Activated CD4-positive, alpha-beta memory T cell treated with anti-CD3 and anti-CD28 coated beads for 36 hours (primary cell): ENCODE measurements around the gene TPCN2. TPM values are rescaled to one million over a fixed set of nuclear protein-coding genes. Genes with fewer than 3 reads are reported as not detected.

Experiments
- CTCF ChIA-PET: fragments of 350-600 bp; sonication (Branson Sonifier 250); formaldehyde crosslinking; loops from one replicate; lab custom pipeline; 2021; ENCODE audit warnings: antibody characterized with exemption, inconsistent platforms; lab: Charles Lee
- POLR2A ChIA-PET: fragments of 350-600 bp; sonication (Branson Sonifier 250); formaldehyde crosslinking; loops from one replicate; lab custom pipeline; 2021; ENCODE audit warnings: antibody characterized with exemption; lab: Charles Lee
- DNase-seq: peaks from one replicate; pipeline ENCODE4 v3.0.0-alpha.2; 2020
- H3K27ac Mint-ChIP-seq: one replicate; pipeline ENCODE4 v1.8.0; 2021; ENCODE audit warnings: mixed read lengths
- H3K27me3 Mint-ChIP-seq: one replicate; pipeline ENCODE4 v1.8.0; 2021; ENCODE audit warnings: mixed read lengths
- H3K36me3 Mint-ChIP-seq: one replicate; pipeline ENCODE4 v1.8.0; 2021; ENCODE audit warnings: mixed read lengths
- H3K4me1 Mint-ChIP-seq: one replicate; pipeline ENCODE4 v1.8.0; 2021; ENCODE audit warnings: low read depth, mixed read lengths
- H3K4me3 Mint-ChIP-seq: one replicate; pipeline ENCODE4 v1.8.0; 2021; ENCODE audit warnings: mild to moderate bottlenecking, mixed read lengths
- H3K9me3 Mint-ChIP-seq: one replicate; pipeline ENCODE4 v1.8.0; 2021; ENCODE audit warnings: mixed read lengths
- intact Hi-C: fragments of 100-400 bp; cut with micrococcal nuclease; formaldehyde crosslinking; loops from one replicate; pipeline ENCODE4 v1.15.1; 2023
- total RNA-seq, 2 experiments: library from RNA; stranded (reverse); gene quantifications; one replicate each; pipeline ENCODE4 v1.2.3, GENCODE V29; 2021

The TPCN2 gene
- total RNA-seq, 2 experiments from 2014 or later, result 12.0 to 12.8 TPM

DNA sequence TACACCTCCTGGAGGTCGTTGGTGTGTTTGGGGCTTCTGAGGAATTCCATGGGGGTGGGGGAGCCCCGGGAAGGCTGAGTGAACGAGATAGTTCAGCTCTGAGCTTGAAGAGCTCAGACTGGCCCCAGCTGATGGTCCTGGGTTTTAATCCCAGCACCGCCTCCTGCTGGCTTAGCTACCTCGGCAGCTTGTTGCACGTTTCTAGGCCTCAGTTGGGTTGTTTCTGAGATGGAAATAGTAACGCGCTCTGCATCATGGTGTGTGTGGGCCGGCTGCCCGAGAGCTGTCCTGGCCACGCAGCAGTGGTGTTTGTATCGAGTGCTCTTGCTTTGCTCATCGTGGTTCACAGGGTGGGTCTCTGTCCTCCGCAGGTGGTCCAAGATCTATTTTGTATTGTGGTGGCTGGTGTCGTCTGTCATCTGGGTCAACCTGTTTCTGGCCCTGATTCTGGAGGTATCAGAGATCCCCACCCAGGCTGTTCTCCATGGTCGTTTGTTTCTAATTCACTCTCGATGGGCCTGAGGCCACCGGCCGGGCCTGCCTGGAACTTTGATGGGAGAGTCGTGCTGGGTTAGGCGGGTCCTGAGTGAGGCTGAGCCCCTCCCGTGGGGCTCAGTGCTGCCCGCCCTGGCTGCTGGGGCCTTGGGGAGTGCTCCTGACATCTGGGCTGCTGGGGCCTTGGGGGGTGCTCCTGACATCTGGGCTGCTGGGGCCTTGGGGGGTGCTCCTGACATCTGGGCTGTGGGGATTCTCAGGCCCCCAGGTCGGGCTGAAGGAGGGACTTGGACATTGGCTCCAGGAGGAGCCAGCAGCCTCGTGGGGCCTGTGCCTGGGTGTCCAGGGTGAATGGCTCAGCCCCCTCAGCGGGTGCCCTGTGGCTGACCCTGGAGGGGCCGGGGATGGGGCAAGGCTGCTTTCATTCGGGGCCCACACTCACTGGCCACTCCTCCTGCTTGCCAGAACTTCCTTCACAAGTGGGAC lies 37.7 kb downstream of the TPCN2 start:
- no peak overlapping the region for H3K27ac Mint-ChIP-seq
- CTCF ChIA-PET, result no interaction called here
- intact Hi-C loops, result loop anchor here (10.0 kb wide), 1 partner anchor 122 kb away; no protein-coding TSS in a partner anchor
- H3K27me3 Mint-ChIP-seq, result no peaks in the 10 kb centered on the region
- H3K4me1 Mint-ChIP-seq, result no peaks in the 10 kb centered on the region
- H3K36me3 Mint-ChIP-seq, result peaks cover 11% of the 10 kb centered on the region
- H3K4me3 Mint-ChIP-seq, result no peak overlapping the region
- no peak for DNase-seq
- no peaks in the 10 kb centered on the region for H3K9me3 Mint-ChIP-seq
- POLR2A ChIA-PET, result no interaction called here

GRCh38 chr11:69087133-69087524 lies 38.4 kb downstream of the TPCN2 start:
- Mint-ChIP-seq H3K4me3 (no peak overlapping the region), H3K4me1 (no peaks in the 10 kb centered on the region), H3K27me3 (no peaks in the 10 kb centered on the region), H3K9me3 (no peaks in the 10 kb centered on the region), H3K36me3 (peaks cover 8% of the 10 kb centered on the region), H3K27ac (no peak overlapping the region)
- POLR2A ChIA-PET, result no interaction called here
- DNase-seq, result no peak
- intact Hi-C loops, result loop anchor here (10.0 kb wide), 1 partner anchor 122 kb away; no protein-coding TSS in a partner anchor
- CTCF ChIA-PET, result interaction anchor here (1.2 to 1.4 kb wide), 3 partner anchors 10 to 583 kb away, joined by 3 to 5 read pairs (median 3); partner anchors contain the start of gene IGHMBP2

DNA sequence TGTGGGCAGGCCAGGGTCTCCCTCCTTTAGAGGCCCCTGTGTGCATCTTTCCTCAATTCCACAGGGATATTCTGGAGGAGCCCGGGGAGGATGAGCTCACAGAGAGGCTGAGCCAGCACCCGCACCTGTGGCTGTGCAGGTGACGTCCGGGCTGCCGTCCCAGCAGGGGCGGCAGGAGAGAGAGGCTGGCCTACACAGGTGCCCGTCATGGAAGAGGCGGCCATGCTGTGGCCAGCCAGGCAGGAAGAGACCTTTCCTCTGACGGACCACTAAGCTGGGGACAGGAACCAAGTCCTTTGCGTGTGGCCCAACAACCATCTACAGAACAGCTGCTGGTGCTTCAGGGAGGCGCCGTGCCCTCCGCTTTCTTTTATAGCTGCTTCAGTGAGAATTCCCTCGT lies 39.1 kb downstream of the TPCN2 start:
- H3K4me1 Mint-ChIP-seq, result no peaks in the 10 kb centered on the region
- no peak for DNase-seq
- H3K36me3 Mint-ChIP-seq, result peaks cover 7% of the 10 kb centered on the region
- no peak overlapping the region for H3K27ac Mint-ChIP-seq
- CTCF ChIA-PET, result interaction anchor here (1.2 to 1.4 kb wide), 3 partner anchors 10 to 582 kb away, joined by 3 to 5 read pairs (median 3); partner anchors contain the start of gene IGHMBP2
- POLR2A ChIA-PET, result no interaction called here
- H3K9me3 Mint-ChIP-seq, result no peaks in the 10 kb centered on the region
- H3K27me3 Mint-ChIP-seq, result no peaks in the 10 kb centered on the region
- intact Hi-C loops, result loop anchor here (10.0 kb wide), 1 partner anchor 123 kb away; no protein-coding TSS in a partner anchor
- H3K4me3 Mint-ChIP-seq, result no peak overlapping the region

DNA sequence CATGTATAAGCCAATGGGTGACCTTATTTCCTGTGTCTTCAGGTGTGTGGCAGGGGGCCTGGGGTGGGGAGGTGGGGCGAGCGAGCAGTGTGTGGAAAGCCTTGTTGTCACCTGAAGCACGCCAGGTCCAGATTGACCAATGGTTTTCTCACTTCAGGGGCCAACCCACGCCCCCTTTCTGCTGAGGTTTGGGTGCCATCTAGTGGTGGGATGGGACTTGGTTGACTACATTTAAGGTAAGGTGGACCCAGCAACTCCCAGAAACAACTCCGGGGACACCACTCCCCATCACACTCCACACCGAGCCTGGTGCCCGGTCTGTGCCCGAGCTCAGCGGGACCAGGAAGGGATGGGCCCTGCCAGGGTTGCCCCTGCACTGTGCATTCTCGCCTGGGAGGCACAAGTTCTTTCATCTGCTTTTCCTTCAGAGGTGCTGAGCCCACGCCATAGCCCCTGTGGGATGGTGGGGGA lies 40.0 kb downstream of the TPCN2 start:
- ChIA-PET POLR2A (no interaction called here), CTCF (interaction anchor here (2.0 kb wide), 1 partner anchor 11 kb away, joined by 5 read pairs; no protein-coding TSS in a partner anchor)
- intact Hi-C loops, result loop anchor here (10.0 kb wide), 1 partner anchor 124 kb away; no protein-coding TSS in a partner anchor
- peak; percentile 72 for DNase-seq
- Mint-ChIP-seq H3K9me3 (no peaks in the 10 kb centered on the region), H3K4me3 (no peak overlapping the region), H3K4me1 (no peaks in the 10 kb centered on the region), H3K27ac (no peak overlapping the region), H3K27me3 (no peaks in the 10 kb centered on the region), H3K36me3 (peaks cover 7% of the 10 kb centered on the region)

DNA sequence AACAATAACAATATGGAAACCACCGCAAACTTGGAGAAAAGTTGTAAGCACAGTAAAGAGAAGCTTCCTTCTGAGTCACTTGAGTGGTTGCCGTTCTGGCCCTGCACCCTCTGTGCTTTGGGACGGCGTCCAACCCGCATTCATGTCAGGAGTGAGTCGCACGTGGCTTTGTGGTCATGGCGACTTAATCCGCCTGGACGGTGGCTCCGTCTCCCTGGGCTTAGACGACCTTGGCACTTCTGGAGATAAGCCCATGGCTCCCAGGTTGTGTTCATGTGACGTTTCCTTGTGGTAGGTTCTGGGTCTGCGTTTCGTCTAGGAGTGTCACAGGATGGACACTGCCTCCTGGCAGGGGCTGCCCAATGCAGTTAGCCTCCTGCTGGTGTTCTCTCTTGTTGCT lies 40.5 kb downstream of the TPCN2 start:
- CTCF ChIA-PET, result interaction anchor here (0.6 to 2.0 kb wide), 4 partner anchors 10 to 256 kb away, joined by 3 to 5 read pairs (median 4); no protein-coding TSS in a partner anchor
- H3K27me3 Mint-ChIP-seq, result no peaks in the 10 kb centered on the region
- intact Hi-C loops, result loop anchor here (10.0 kb wide), 1 partner anchor 124 kb away; no protein-coding TSS in a partner anchor
- DNase-seq, result peak; percentile 22
- H3K9me3 Mint-ChIP-seq, result no peaks in the 10 kb centered on the region
- H3K4me1 Mint-ChIP-seq, result no peaks in the 10 kb centered on the region
- POLR2A ChIA-PET, result no interaction called here
- H3K36me3 Mint-ChIP-seq, result peaks cover 7% of the 10 kb centered on the region
- H3K27ac Mint-ChIP-seq, result no peak overlapping the region
- no peak overlapping the region for H3K4me3 Mint-ChIP-seq

DNA sequence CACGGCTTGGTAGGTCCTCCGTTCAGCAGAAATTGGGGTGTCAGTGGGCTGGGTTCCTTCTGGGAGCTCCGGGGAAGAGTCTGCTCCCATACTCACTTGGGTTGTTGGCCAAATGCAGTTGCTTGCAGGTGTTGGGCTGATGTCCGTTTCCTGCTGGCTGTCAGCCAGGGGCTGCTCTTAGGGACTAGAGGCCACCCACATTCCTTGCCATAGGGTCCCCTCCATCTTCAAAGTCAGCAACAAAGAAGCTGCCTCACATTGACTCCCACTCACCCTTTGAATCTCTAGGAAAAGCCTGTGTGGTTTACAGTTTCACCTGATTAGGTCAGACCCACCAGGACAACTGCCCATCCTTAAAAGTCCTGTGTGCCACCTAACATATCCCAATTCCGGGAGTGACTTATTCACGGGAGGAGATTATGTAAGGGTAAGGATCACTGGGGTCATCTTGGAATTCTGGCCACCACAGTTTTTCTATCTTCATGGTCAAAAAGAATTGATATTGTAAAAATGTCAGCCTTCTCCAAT lies 43.0 kb downstream of the TPCN2 start:
- no peaks in the 10 kb centered on the region for H3K4me1 Mint-ChIP-seq
- no peak overlapping the region for H3K27ac Mint-ChIP-seq
- no peak for DNase-seq
- H3K9me3 Mint-ChIP-seq, result no peaks in the 10 kb centered on the region
- POLR2A ChIA-PET, result no interaction called here
- CTCF ChIA-PET, result interaction anchor here (1.7 kb wide), 1 partner anchor 579 kb away, joined by 5 read pairs; no protein-coding TSS in a partner anchor
- H3K36me3 Mint-ChIP-seq, result peaks cover 7% of the 10 kb centered on the region
- no peak overlapping the region for H3K4me3 Mint-ChIP-seq
- intact Hi-C loops, result no loop called here
- no peaks in the 10 kb centered on the region for H3K27me3 Mint-ChIP-seq

DNA sequence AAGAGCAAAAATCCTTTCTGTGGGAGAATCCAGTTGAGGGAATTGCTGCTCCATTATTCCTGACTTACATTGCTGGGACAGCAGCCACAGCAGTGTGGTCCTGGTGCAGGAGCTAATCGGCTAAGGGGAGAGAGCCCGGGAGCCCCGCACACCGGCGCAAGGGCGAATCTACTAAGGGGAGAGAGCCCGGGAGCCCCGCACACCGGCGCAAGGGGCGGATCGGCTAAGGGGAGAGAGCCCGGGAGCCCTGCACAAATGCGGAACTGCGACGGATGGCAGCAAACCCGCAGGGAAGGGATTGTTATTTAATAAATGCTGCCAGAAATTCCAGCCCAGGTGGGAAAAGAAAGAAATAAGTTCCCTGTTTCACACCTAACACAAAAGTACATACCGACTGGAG lies 43.5 kb downstream of the TPCN2 start:
- POLR2A ChIA-PET, result no interaction called here
- Mint-ChIP-seq H3K9me3 (no peaks in the 10 kb centered on the region), H3K27ac (no peak overlapping the region), H3K4me1 (no peaks in the 10 kb centered on the region), H3K4me3 (no peak overlapping the region), H3K27me3 (no peaks in the 10 kb centered on the region), H3K36me3 (peaks cover 7% of the 10 kb centered on the region)
- intact Hi-C loops, result no loop called here
- CTCF ChIA-PET, result no interaction called here
- no peak for DNase-seq

DNA sequence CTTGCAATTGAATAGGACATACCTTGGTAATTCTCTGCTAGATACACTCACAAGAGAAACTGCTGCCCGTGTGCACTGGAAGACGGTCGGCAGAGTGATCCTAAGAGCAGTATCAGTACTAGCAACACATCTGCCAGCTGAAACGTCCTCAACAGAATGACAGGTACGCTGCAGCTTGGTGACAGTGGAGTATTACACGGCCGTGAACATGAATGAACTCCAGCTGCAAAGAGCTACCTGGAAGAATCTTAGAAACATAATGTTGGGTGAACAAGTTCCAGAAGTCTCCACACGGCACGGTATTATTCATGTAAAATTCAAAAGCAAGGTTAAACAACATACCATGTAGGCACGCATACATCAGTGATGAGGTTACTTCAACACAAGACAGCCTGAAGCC lies 44.4 kb downstream of the TPCN2 start:
- Mint-ChIP-seq H3K36me3 (peaks cover 7% of the 10 kb centered on the region), H3K9me3 (no peaks in the 10 kb centered on the region), H3K4me3 (no peak overlapping the region), H3K27me3 (no peaks in the 10 kb centered on the region), H3K27ac (no peak overlapping the region), H3K4me1 (no peaks in the 10 kb centered on the region)
- POLR2A ChIA-PET, result no interaction called here
- DNase-seq, result no peak
- CTCF ChIA-PET, result no interaction called here
- intact Hi-C loops, result no loop called here

GRCh38 chr11:69094111-69094914 lies 45.6 kb downstream of the TPCN2 start:
- ChIA-PET POLR2A (no interaction called here), CTCF (no interaction called here)
- Mint-ChIP-seq H3K4me3 (no peak overlapping the region), H3K36me3 (peaks cover 7% of the 10 kb centered on the region), H3K27me3 (no peaks in the 10 kb centered on the region), H3K4me1 (no peaks in the 10 kb centered on the region), H3K27ac (no peak overlapping the region), H3K9me3 (no peaks in the 10 kb centered on the region)
- intact Hi-C loops, result no loop called here
- no peak for DNase-seq

DNA sequence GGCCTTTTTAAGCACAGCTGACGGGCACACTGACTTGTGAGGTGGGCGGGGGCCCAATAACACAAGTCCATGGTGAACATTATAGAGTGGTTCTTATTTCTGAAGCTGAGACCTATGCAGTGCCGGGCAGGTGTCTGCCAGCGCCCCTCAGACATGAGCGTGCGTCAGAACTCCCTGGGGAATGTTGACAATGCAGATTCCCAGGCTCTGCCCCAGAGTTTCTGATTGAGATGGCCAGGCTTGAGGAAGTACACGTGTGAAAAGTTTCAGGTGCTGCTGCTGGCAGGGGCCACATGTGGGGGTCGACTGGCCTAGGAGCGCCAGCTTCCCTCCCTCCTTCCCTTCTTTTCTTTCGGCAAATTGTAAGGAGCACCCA lies 46.2 kb downstream of the TPCN2 start:
- Mint-ChIP-seq H3K4me3 (no peak overlapping the region), H3K27me3 (peaks cover 3% of the 10 kb centered on the region), H3K36me3 (peaks cover 7% of the 10 kb centered on the region), H3K4me1 (no peaks in the 10 kb centered on the region), H3K27ac (no peak overlapping the region), H3K9me3 (no peaks in the 10 kb centered on the region)
- CTCF ChIA-PET, result interaction anchor here (1.1 kb wide), 1 partner anchor 550 kb away, joined by 3 read pairs; no protein-coding TSS in a partner anchor
- DNase-seq, result no peak
- POLR2A ChIA-PET, result no interaction called here
- intact Hi-C loops, result no loop called here

GRCh38 chr11:69095300-69095699 lies 46.6 kb downstream of the TPCN2 start:
- intact Hi-C loops, result no loop called here
- no peak overlapping the region for H3K27ac Mint-ChIP-seq
- ChIA-PET POLR2A (no interaction called here), CTCF (interaction anchor here (1.1 kb wide), 1 partner anchor 549 kb away, joined by 3 read pairs; no protein-coding TSS in a partner anchor)
- H3K4me1 Mint-ChIP-seq, result no peaks in the 10 kb centered on the region
- DNase-seq, result no peak
- H3K36me3 Mint-ChIP-seq, result peaks cover 5% of the 10 kb centered on the region
- no peak overlapping the region for H3K4me3 Mint-ChIP-seq
- peaks cover 4% of the 10 kb centered on the region for H3K27me3 Mint-ChIP-seq
- no peaks in the 10 kb centered on the region for H3K9me3 Mint-ChIP-seq
